Esophagus squamous epithelium (tissue), 4 donors: ENCODE measurements around the gene SOWAHA.

ENCODE experiments used
- CTCF ChIP-seq, 6 experiments: fragments of 450-650 bp in 4 of 6; fragments of 200-600 bp in 2 of 6; sonication (generic) in 2 of 6; IDR thresholded peaks; one replicate each; pipeline ENCODE4 v1.5.1; 2016 to 2019; ENCODE audit warnings: antibody characterized with exemption in 6 of 6, mild to moderate bottlenecking in 4 of 6, moderate library complexity in 4 of 6
- POLR2A ChIP-seq, 4 donors: fragments of 450-650 bp; IDR thresholded peaks; one replicate each; pipeline ENCODE4 v1.6.1; 2017; ENCODE audit warnings: antibody characterized with exemption in 4 of 4, mild to moderate bottlenecking in 4 of 4, moderate library complexity in 3 of 4

DNA sequence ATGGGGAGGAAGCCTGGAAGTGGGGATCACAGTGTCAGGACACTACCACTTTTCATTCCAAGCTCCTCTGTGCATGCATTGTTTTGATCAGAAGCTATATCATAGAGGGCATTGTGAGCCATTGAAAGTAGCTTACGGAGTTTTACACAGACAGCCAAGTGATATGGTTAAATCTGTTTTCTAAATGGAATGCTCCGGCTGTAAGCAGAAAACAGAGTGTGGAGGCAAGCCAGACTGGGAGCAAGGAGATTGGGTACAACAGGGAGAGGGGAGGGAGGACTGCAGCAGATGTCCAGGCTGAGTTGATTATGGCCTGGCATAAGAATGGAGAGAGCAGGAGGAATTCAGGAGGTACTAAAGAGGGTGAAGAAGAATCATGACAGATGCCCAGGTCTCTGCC, 15.5 kb upstream of the SOWAHA start:
- TF ChIP-seq CTCF (IDR thresholded peaks at IDR 0.05) (no peak), POLR2A (IDR thresholded peaks at IDR 0.05) (no peak)
